SK-N-SH treated with all-trans-retinoic acid at 6 μM for 48 hours (cell line): ENCODE results near the gene EFNB2.

Source experiments
- ATAC-seq: fragments of 200-7000 bp; cut with Tn5 transposase; 3 replicates; pipeline ENCODE4 v1.9.1; 2020; ENCODE audit warnings: mild to moderate bottlenecking, moderate library complexity
- ARNTL ChIP-seq: fragments of 450-650 bp; formaldehyde crosslinking; IDR thresholded peaks from 2 replicates; pipeline ENCODE4 v1.5.0; 2020; ENCODE audit warnings: low read depth, mild to moderate bottlenecking, moderate library complexity, borderline replicate concordance
- BACH2 ChIP-seq: fragments of 250-450 bp; sonication (Bioruptor Pico); IDR thresholded peaks from 2 replicates; pipeline ENCODE4 v1.9.0; 2021; ENCODE audit warnings: mild to moderate bottlenecking, borderline replicate concordance
- CSDC2 ChIP-seq: fragments of 250-450 bp; sonication (Bioruptor Pico); IDR thresholded peaks from 2 replicates; pipeline ENCODE4 v1.5.0; 2020; ENCODE audit warnings: mild to moderate bottlenecking, moderate library complexity
- ESRRG ChIP-seq: fragments of 250-450 bp; sonication (Bioruptor Pico); IDR thresholded peaks from 2 replicates; pipeline ENCODE4 v1.6.1; 2021; ENCODE audit warnings: mild to moderate bottlenecking
- GLIS3 ChIP-seq: fragments of 250-450 bp; sonication (Bioruptor Pico); IDR thresholded peaks from 2 replicates; pipeline ENCODE4 v1.5.0; 2020; ENCODE audit warnings: mild to moderate bottlenecking, moderate library complexity
- OSR1 ChIP-seq: fragments of 250-450 bp; sonication (Bioruptor Pico); IDR thresholded peaks from 2 replicates; pipeline ENCODE4 v1.8.0; 2022; ENCODE audit warnings: moderate library complexity, mild to moderate bottlenecking, inconsistent platforms
- PPARA ChIP-seq: fragments of 250-450 bp; sonication (Bioruptor Pico); IDR thresholded peaks from 2 replicates; pipeline ENCODE4 v1.5.0; 2020; ENCODE audit warnings: mild to moderate bottlenecking, borderline replicate concordance
- RARB ChIP-seq: fragments of 250-450 bp; sonication (Bioruptor Pico); IDR thresholded peaks from 2 replicates; pipeline ENCODE4 v1.8.0; 2021; ENCODE audit warnings: mild to moderate bottlenecking, moderate library complexity
- TCF4 ChIP-seq: fragments of 250-450 bp; sonication (Bioruptor Pico); IDR thresholded peaks from 2 replicates; pipeline ENCODE4 v1.8.0; 2021; ENCODE audit warnings: mild to moderate bottlenecking, moderate library complexity, borderline replicate concordance
- TOX ChIP-seq: fragments of 250-450 bp; sonication (Bioruptor Pico); IDR thresholded peaks from 2 replicates; pipeline ENCODE4 v1.8.0; 2021; ENCODE audit warnings: mild to moderate bottlenecking, moderate library complexity, borderline replicate concordance
- ZC3H10 ChIP-seq: fragments of 250-450 bp; sonication (Bioruptor Pico); IDR thresholded peaks from 2 replicates; pipeline ENCODE4 v1.5.1; 2021; ENCODE audit warnings: mild to moderate bottlenecking, moderate library complexity
- ZFP3 ChIP-seq: fragments of 250-450 bp; sonication (Bioruptor Pico); IDR thresholded peaks from 2 replicates; pipeline ENCODE4 v1.5.0; 2020; ENCODE audit warnings: mild to moderate bottlenecking, moderate library complexity
- ZFP30 ChIP-seq: fragments of 450-650 bp; formaldehyde crosslinking; IDR thresholded peaks from 2 replicates; pipeline ENCODE4 v1.5.0; 2022; ENCODE audit warnings: mild to moderate bottlenecking, moderate library complexity
- ZNF565 ChIP-seq: fragments of 450-650 bp; formaldehyde crosslinking; conservative IDR thresholded peaks from 2 replicates; pipeline ENCODE4 v1.5.0; 2020; ENCODE audit warnings: low read depth, mild to moderate bottlenecking, moderate library complexity
- ZNF70 ChIP-seq: fragments of 450-650 bp; formaldehyde crosslinking; IDR thresholded peaks from 2 replicates; pipeline ENCODE4 v1.5.0; 2020; ENCODE audit warnings: mild to moderate bottlenecking, moderate library complexity
- ZNF8 ChIP-seq: fragments of 450-650 bp; formaldehyde crosslinking; IDR thresholded peaks from 2 replicates; pipeline ENCODE4 v1.5.0; 2020; ENCODE audit warnings: mild to moderate bottlenecking, moderate library complexity
- TF ChIP-seq, protein P1 (sequence below): fragments of 250-450 bp; sonication (Bioruptor Pico); IDR thresholded peaks from 2 replicates; pipeline ENCODE4 v1.8.0; 2020; ENCODE audit warnings: mild to moderate bottlenecking, moderate library complexity, borderline replicate concordance
- TF ChIP-seq, protein P2 (sequence below): fragments of 250-450 bp; sonication (Bioruptor Pico); IDR thresholded peaks from 2 replicates; pipeline ENCODE4 v1.8.0; 2021; ENCODE audit warnings: low read depth, mild to moderate bottlenecking, moderate library complexity, borderline replicate concordance
- TF ChIP-seq, protein P3 (sequence below): fragments of 250-450 bp; sonication (Bioruptor Pico); IDR thresholded peaks from 2 replicates; pipeline ENCODE4 v1.5.0; 2020; ENCODE audit warnings: mild to moderate bottlenecking, moderate library complexity
- TF ChIP-seq, protein P4 (sequence below): fragments of 250-450 bp; sonication (Bioruptor Pico); IDR thresholded peaks from 2 replicates; pipeline ENCODE4 v1.5.1; 2021; ENCODE audit warnings: mild to moderate bottlenecking, moderate library complexity

Gene EFNB2

DNA sequence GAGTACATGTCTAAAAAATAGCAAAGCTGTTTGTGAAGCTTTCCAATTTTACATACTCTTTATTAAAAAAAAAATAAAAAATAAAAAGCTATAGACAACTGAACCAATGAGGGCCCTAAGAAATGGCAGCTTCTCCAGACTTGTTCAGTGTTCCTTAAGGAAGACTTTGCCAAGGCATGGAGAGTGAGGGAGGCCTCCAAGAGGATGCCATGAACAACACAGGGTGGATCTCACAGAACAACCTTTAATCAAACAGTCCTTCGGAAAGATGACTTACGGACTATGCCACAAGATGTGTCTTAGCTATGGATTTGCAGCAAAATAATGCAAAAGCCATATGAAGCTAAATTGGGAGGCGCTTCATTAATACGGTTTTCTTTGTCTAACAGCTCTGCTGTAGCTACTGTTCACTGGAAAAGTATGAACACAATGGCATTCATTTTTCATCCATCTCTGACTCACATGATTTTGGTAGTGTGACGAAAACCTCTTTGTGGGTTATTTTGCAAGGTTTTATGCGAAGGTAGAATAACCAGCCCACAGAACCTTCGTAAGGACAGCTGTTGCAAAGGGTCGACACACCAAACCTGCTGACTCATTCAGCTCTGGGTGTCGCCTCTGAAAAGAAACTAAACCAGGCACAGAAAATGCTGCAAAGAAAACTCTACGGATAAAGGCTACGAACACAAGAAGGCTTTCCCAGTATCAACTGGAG, 27.7 kb downstream of the EFNB2 start:
- ATAC-seq = no peak; the same call in 1 of the 3 replicates
- no peak for TF ChIP-seq RARB (CRISPR knock-in tag)
- no peak for TF ChIP-seq PPARA (CRISPR knock-in tag)
- no peak for TF ChIP-seq ZC3H10 (CRISPR knock-in tag)
- TF ChIP-seq, protein P1, sequence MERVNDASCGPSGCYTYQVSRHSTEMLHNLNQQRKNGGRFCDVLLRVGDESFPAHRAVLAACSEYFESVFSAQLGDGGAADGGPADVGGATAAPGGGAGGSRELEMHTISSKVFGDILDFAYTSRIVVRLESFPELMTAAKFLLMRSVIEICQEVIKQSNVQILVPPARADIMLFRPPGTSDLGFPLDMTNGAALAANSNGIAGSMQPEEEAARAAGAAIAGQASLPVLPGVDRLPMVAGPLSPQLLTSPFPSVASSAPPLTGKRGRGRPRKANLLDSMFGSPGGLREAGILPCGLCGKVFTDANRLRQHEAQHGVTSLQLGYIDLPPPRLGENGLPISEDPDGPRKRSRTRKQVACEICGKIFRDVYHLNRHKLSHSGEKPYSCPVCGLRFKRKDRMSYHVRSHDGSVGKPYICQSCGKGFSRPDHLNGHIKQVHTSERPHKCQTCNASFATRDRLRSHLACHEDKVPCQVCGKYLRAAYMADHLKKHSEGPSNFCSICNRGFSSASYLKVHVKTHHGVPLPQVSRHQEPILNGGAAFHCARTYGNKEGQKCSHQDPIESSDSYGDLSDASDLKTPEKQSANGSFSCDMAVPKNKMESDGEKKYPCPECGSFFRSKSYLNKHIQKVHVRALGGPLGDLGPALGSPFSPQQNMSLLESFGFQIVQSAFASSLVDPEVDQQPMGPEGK = no peak
- TF ChIP-seq ZNF8 (CRISPR knock-in tag) = no peak
- TF ChIP-seq ARNTL = no peak
- no peak for TF ChIP-seq ESRRG (CRISPR knock-in tag)
- TF ChIP-seq, protein P2, sequence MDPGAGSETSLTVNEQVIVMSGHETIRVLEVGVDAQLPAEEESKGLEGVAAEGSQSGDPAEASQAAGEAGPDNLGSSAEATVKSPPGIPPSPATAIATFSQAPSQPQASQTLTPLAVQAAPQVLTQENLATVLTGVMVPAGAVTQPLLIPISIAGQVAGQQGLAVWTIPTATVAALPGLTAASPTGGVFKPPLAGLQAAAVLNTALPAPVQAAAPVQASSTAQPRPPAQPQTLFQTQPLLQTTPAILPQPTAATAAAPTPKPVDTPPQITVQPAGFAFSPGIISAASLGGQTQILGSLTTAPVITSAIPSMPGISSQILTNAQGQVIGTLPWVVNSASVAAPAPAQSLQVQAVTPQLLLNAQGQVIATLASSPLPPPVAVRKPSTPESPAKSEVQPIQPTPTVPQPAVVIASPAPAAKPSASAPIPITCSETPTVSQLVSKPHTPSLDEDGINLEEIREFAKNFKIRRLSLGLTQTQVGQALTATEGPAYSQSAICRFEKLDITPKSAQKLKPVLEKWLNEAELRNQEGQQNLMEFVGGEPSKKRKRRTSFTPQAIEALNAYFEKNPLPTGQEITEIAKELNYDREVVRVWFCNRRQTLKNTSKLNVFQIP (CRISPR knock-in tag) = no peak

DNA sequence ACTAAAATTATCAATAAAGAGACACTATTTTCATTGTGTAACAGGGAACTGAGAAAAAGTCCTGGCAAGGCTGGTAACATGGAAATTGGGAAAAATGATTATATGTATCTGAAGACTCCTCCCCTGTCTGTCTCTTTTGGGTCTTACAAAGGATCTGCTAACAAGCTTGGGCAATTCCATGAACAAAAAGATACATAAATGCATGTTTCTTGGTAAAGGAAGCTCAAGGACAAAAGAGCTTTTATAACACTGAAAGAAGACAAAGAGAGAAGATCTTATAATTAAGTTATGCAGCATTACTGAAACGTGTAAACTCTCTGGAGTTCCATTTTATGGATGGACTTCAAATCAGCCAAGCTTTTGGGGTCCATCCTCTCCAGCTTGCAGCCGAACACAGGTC, 29.2 kb downstream of the EFNB2 start:
- ATAC-seq = no peak
- TF ChIP-seq, protein P2 (CRISPR knock-in tag) = no peak
- TF ChIP-seq, protein P1 = no peak
- TF ChIP-seq BACH2 (CRISPR knock-in tag) (no peak), TCF4 (CRISPR knock-in tag) (no peak), TOX (CRISPR knock-in tag) (no peak), ZC3H10 (CRISPR knock-in tag) (no peak), ARNTL (no peak), ZNF70 (no peak), ZFP30 (no peak), ZFP3 (CRISPR knock-in tag) (no peak), OSR1 (CRISPR knock-in tag) (no peak), ZNF565 (no peak)
- TF ChIP-seq, protein P3, sequence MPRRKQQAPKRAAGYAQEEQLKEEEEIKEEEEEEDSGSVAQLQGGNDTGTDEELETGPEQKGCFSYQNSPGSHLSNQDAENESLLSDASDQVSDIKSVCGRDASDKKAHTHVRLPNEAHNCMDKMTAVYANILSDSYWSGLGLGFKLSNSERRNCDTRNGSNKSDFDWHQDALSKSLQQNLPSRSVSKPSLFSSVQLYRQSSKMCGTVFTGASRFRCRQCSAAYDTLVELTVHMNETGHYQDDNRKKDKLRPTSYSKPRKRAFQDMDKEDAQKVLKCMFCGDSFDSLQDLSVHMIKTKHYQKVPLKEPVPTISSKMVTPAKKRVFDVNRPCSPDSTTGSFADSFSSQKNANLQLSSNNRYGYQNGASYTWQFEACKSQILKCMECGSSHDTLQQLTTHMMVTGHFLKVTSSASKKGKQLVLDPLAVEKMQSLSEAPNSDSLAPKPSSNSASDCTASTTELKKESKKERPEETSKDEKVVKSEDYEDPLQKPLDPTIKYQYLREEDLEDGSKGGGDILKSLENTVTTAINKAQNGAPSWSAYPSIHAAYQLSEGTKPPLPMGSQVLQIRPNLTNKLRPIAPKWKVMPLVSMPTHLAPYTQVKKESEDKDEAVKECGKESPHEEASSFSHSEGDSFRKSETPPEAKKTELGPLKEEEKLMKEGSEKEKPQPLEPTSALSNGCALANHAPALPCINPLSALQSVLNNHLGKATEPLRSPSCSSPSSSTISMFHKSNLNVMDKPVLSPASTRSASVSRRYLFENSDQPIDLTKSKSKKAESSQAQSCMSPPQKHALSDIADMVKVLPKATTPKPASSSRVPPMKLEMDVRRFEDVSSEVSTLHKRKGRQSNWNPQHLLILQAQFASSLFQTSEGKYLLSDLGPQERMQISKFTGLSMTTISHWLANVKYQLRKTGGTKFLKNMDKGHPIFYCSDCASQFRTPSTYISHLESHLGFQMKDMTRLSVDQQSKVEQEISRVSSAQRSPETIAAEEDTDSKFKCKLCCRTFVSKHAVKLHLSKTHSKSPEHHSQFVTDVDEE (CRISPR knock-in tag) = no peak

DNA sequence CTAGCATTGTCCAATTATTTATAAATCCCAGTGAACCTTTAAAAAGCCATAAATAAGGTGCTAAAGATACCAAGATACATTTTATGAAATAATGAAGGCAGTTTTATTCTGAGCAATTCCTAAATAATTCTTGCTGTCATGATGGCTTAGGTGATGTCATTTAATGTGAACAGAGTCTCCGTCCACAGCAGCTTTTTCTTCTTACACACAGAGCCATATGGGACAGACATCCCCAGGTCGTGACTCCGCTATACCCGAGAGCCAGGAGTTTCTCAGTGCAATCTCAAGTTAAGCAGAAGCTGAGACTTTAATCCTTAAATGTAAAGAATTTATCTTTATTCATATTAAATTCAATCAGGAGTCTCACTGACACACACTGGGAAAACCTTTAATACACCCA, 29.7 kb downstream of the EFNB2 start:
- no peak for ATAC-seq
- TF ChIP-seq GLIS3 (CRISPR knock-in tag) (no peak), CSDC2 (CRISPR knock-in tag) (no peak), ZFP30 (no peak), BACH2 (CRISPR knock-in tag) (no peak), ZFP3 (CRISPR knock-in tag) (no peak), ZC3H10 (CRISPR knock-in tag) (no peak), ESRRG (CRISPR knock-in tag) (no peak), RARB (CRISPR knock-in tag) (no peak), ARNTL (no peak), PPARA (CRISPR knock-in tag) (no peak), OSR1 (CRISPR knock-in tag) (no peak)
- TF ChIP-seq, protein P2 (CRISPR knock-in tag) = no peak
- TF ChIP-seq, protein P3 (CRISPR knock-in tag) = no peak
- TF ChIP-seq, protein P4, sequence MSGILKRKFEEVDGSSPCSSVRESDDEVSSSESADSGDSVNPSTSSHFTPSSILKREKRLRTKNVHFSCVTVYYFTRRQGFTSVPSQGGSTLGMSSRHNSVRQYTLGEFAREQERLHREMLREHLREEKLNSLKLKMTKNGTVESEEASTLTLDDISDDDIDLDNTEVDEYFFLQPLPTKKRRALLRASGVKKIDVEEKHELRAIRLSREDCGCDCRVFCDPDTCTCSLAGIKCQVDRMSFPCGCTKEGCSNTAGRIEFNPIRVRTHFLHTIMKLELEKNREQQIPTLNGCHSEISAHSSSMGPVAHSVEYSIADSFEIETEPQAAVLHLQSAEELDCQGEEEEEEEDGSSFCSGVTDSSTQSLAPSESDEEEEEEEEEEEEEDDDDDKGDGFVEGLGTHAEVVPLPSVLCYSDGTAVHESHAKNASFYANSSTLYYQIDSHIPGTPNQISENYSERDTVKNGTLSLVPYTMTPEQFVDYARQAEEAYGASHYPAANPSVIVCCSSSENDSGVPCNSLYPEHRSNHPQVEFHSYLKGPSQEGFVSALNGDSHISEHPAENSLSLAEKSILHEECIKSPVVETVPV (CRISPR knock-in tag) = no peak
